ENCODE data around the gene RAB40C.

RAB40C gene

DNA sequence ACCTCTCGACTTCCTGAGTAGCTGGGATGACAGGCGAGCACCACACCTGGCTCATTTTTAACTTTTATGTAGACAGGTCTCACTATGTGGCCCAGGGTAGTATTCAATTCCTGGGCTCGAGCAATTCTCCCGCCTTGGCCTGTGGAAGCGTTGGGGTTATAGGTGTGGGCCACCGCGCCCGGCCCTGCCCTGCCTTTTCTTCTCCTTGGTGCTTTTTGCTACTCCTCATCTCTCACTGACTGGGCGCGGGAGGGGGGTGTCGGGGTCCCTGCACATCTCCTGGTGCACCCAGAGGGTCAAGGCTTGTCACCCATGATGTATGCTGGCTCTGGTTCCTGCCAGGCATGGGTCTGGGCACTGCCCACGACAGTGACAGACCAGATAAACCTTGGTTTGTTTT, 54.7 kb downstream of the RAB40C start:
- TF ChIP-seq, protein P1, sequence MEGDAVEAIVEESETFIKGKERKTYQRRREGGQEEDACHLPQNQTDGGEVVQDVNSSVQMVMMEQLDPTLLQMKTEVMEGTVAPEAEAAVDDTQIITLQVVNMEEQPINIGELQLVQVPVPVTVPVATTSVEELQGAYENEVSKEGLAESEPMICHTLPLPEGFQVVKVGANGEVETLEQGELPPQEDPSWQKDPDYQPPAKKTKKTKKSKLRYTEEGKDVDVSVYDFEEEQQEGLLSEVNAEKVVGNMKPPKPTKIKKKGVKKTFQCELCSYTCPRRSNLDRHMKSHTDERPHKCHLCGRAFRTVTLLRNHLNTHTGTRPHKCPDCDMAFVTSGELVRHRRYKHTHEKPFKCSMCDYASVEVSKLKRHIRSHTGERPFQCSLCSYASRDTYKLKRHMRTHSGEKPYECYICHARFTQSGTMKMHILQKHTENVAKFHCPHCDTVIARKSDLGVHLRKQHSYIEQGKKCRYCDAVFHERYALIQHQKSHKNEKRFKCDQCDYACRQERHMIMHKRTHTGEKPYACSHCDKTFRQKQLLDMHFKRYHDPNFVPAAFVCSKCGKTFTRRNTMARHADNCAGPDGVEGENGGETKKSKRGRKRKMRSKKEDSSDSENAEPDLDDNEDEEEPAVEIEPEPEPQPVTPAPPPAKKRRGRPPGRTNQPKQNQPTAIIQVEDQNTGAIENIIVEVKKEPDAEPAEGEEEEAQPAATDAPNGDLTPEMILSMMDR (IDR thresholded peaks at IDR 0.05; ENCODE audit: poor library complexity, severe bottlenecking) = no peak
- H3K9me3 ChIP-seq (ENCODE audit: severe bottlenecking) = no peaks in the 10 kb centered on the region
- H3K36me3 ChIP-seq (ENCODE audit: low read depth) = no peaks in the 10 kb centered on the region
- ATAC-seq (ENCODE audit: low read depth) (no peak), DNase-seq (ENCODE audit: low spot score) (no peak)
- no peak overlapping the region for H3K4me3 ChIP-seq (ENCODE audit: severe bottlenecking)
- H3K27ac ChIP-seq (ENCODE audit: poor library complexity, severe bottlenecking) = no peak overlapping the region
- H3K4me1 ChIP-seq (ENCODE audit: insufficient read depth, poor library complexity, severe bottlenecking) = peaks cover 13% of the 10 kb centered on the region
- no peaks in the 10 kb centered on the region for H3K27me3 ChIP-seq (ENCODE audit: insufficient read depth, poor library complexity, severe bottlenecking)

DNA sequence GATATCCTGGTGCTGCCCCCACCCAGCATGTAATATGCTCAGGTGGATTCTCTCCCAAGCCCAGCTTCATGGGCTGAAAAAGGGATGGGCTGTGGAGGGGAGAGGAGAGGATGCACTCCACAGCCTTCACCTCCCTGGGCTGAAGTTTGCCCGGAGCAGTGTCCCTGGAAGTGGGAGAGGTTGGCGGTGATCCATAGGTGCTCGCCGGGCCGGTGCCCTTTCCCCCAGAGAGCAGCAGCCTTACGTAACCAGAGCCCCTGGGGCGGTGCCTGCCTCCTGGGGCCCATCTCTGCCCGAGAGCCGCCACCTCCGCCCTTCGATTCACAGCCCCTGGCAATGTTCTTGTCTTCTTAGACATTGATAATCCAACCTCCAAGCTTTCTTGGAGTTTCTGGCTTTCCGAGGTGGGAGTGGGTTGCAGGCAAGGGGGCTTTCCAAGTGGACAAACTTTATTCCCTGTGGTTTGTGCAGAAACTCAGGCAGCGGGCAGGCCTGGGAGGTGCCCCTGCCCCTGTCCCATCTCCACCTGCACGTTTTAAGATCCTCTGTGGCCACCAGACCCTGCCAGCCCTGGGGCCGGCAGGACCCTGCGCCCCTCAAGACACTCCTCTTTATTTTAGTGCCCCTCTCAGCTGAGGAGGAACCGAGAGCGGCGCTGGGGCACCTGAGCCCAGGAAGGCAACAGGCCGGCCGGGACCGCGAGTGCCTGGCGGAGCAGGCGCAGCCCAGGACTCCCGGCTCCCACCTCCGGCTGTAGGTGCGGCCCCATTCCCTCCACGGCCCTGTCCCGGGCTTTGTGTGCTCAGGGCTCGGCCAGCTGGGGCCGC, 56.2 kb downstream of the RAB40C start:
- Histone ChIP-seq H3K27ac (ENCODE audit: poor library complexity, severe bottlenecking) (peak overlapping the region; percentile 5), H3K9me3 (ENCODE audit: severe bottlenecking) (no peaks in the 10 kb centered on the region), H3K4me1 (ENCODE audit: insufficient read depth, poor library complexity, severe bottlenecking) (peaks cover 18% of the 10 kb centered on the region), H3K36me3 (ENCODE audit: low read depth) (0 out of 2 replicates have a peak, but pooled peaks cover 3% of the 10 kb centered on the region), H3K4me3 (ENCODE audit: severe bottlenecking) (no peak overlapping the region), H3K27me3 (ENCODE audit: insufficient read depth, poor library complexity, severe bottlenecking) (no peaks in the 10 kb centered on the region)
- TF ChIP-seq, protein P1 (IDR thresholded peaks at IDR 0.05; ENCODE audit: poor library complexity, severe bottlenecking) = no peak
- DNase-seq (ENCODE audit: low spot score) (no peak), ATAC-seq (ENCODE audit: low read depth) (peak; percentile 2; the same call in 1 of the 3 replicates)

DNA sequence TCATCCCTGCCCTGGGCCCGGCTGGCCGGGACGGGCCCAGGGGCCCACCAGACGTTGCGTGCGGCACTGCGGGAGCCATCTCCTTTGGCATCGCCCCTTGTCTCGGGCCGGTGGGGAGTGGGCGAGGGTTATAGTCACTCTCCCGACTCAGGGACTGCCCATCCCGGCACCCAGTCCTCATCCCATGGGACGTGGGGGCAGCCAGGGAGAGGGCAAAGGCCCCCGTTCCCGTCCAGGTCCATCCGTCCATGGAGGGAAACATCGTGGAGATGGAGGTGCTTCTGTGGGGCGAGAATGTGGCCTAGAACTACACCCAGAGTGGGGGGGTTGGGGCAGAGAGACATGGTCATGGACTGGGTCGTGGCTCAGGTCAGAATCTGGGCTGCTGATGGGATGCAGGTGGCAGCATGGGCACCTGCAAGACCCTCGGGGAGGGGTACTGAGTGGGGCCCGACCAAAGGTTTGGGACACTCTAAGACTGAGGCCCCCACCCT, 56.9 kb downstream of the RAB40C start:
- peaks cover 18% of the 10 kb centered on the region for H3K4me1 ChIP-seq (ENCODE audit: insufficient read depth, poor library complexity, severe bottlenecking)
- H3K9me3 ChIP-seq (ENCODE audit: severe bottlenecking) = no peaks in the 10 kb centered on the region
- TF ChIP-seq, protein P1 (IDR thresholded peaks at IDR 0.05; ENCODE audit: poor library complexity, severe bottlenecking) = no peak
- ATAC-seq (ENCODE audit: low read depth) = no peak
- peak overlapping the region; percentile 5 for H3K27ac ChIP-seq (ENCODE audit: poor library complexity, severe bottlenecking)
- 0 out of 2 replicates have a peak, but pooled peaks cover 3% of the 10 kb centered on the region for H3K36me3 ChIP-seq (ENCODE audit: low read depth)
- no peaks in the 10 kb centered on the region for H3K27me3 ChIP-seq (ENCODE audit: insufficient read depth, poor library complexity, severe bottlenecking)
- no peak overlapping the region for H3K4me3 ChIP-seq (ENCODE audit: severe bottlenecking)
- DNase-seq (ENCODE audit: low spot score) = no peak

DNA sequence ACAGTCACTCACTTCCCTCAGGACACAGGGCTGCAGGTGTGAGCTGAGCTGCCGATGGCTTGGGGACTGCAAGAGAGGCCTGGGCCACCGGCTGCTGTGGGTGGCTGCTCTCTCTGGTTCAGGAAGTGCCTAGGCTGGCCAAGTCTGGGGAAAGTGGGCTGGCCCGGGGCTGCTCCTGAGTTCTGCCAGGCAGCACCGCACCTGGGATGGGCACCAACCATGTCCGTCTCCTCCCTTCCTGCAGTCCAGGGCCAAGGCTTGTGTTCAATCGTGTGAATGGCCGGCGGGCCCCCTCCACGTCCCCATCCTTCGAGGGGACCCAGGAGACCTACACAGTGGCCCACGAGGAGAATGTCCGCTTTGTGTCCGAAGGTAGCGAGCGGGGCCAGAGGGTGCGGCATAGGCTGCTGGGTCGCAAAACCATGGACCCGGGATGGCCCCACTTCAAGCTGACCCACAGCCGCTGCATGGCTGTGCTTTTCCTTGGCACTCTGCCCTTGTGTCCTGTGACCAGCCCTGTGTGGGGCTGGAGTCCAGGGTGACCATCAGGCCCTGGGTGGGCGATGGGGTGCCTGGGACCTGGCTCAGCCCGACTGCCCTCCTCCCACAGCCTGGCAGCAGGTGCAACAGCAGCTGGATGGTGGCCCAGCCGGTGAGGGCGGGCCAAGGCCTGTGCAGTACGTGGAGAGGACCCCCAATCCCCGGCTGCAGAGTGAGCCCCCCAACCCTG, 57.5 kb downstream of the RAB40C start:
- Histone ChIP-seq H3K27me3 (ENCODE audit: insufficient read depth, poor library complexity, severe bottlenecking) (no peaks in the 10 kb centered on the region), H3K4me1 (ENCODE audit: insufficient read depth, poor library complexity, severe bottlenecking) (peaks cover 18% of the 10 kb centered on the region)

More for the DNA sequence above, 57.5 kb downstream of the RAB40C start:
- H3K9me3 ChIP-seq (ENCODE audit: severe bottlenecking) = no peaks in the 10 kb centered on the region
- TF ChIP-seq, protein P1 (IDR thresholded peaks at IDR 0.05; ENCODE audit: poor library complexity, severe bottlenecking) = no peak
- no peak for ATAC-seq (ENCODE audit: low read depth)
- H3K4me3 ChIP-seq (ENCODE audit: severe bottlenecking) = no peak overlapping the region
- H3K27ac ChIP-seq (ENCODE audit: poor library complexity, severe bottlenecking) = peak overlapping the region; percentile 79
- DNase-seq (ENCODE audit: low spot score) = no peak
- H3K36me3 ChIP-seq (ENCODE audit: low read depth) = peaks cover 3% of the 10 kb centered on the region; the same call in 1 of the 2 replicates

Data from RWPE2 (cell line).